NB4 (cell line): Measurements from ENCODE around the gene RAB41.

Experiments
- MAX ChIP-seq: IDR thresholded peaks from 2 replicates; pipeline ENCODE4 v1.6.1; 2011; ENCODE audit warnings: low read depth, low read length
- MYC ChIP-seq: IDR thresholded peaks from 2 replicates; pipeline ENCODE4 v1.6.1; 2011; ENCODE audit warnings: low read depth, low read length
- POLR2A ChIP-seq: IDR thresholded peaks from 2 replicates; pipeline ENCODE4 v1.6.1; 2011; ENCODE audit warnings: mild to moderate bottlenecking; ENCODE audit not compliant: insufficient read length; ENCODE audit errors: extremely low read depth
- TF ChIP-seq, protein P1 (sequence below): IDR thresholded peaks from one replicate; pipeline ENCODE4 v1.5.1; 2012; ENCODE audit warnings: low read depth, low read length

DNA sequence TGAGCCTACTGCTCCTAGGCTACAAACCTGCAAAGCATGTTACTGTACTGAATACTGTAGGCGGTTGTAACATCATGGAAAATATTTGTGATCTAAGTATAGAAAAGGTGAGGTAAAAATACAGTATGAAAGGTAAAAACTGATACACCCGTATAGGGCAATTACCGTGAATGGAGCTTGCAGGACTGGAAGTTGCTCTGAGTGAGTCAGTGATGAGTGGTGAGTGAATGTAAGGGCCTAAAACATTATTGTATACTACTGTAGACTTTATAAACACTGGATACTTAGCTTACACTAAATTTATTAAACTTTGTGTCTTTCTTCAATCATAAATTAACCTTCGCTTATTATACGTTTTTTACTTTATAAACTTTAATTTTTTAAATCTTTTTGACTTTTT, 11.6 kb downstream of the RAB41 start:
- TF ChIP-seq POLR2A (no peak), MAX (no peak), MYC (no peak)
- TF ChIP-seq, protein P1, sequence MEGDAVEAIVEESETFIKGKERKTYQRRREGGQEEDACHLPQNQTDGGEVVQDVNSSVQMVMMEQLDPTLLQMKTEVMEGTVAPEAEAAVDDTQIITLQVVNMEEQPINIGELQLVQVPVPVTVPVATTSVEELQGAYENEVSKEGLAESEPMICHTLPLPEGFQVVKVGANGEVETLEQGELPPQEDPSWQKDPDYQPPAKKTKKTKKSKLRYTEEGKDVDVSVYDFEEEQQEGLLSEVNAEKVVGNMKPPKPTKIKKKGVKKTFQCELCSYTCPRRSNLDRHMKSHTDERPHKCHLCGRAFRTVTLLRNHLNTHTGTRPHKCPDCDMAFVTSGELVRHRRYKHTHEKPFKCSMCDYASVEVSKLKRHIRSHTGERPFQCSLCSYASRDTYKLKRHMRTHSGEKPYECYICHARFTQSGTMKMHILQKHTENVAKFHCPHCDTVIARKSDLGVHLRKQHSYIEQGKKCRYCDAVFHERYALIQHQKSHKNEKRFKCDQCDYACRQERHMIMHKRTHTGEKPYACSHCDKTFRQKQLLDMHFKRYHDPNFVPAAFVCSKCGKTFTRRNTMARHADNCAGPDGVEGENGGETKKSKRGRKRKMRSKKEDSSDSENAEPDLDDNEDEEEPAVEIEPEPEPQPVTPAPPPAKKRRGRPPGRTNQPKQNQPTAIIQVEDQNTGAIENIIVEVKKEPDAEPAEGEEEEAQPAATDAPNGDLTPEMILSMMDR, result no peak
